Fibroblast of gingiva (primary cell): ENCODE data around the gene DEGS2.
"Not testable (repeated sequence)": the region's sequence is repeated elsewhere in the genome, so short reads cannot be mapped to it uniquely, and the experiment has no call there.

Experiments used
- DNase-seq: peaks from one replicate; pipeline ENCODE4 v3.0.0-alpha.2; 2011; ENCODE audit warnings: low read depth

Gene DEGS2

GRCh38 chr14:100178691-100179090 is 19.2 kb upstream of the DEGS2 start:
- no peak for DNase-seq

GRCh38 chr14:100176811-100177327 is 17.4 kb upstream of the DEGS2 start:
- no peak for DNase-seq

GRCh38 chr14:100173353-100173752 is 13.9 kb upstream of the DEGS2 start:
- DNase-seq: no peak

- no peak for DNase-seq
Observed at GRCh38 chr14:100172811-100173210, 13.4 kb upstream of the DEGS2 start.

GRCh38 chr14:100170880-100171279 is 11.4 kb upstream of the DEGS2 start:
- no peak for DNase-seq

- no peak for DNase-seq
Observed at GRCh38 chr14:100168506-100168905, 9.1 kb upstream of the DEGS2 start.

GRCh38 chr14:100165831-100166440 is 6.5 kb upstream of the DEGS2 start:
- no peak for DNase-seq

GRCh38 chr14:100165376-100165775 is 5.9 kb upstream of the DEGS2 start:
- DNase-seq: no peak

- DNase-seq: no peak
Observed at GRCh38 chr14:100160534-100160916, 1.1 kb upstream of the DEGS2 start.

- DNase-seq: no peak
Observed at GRCh38 chr14:100159865-100160533, 554 bp upstream of the DEGS2 start.

GRCh38 chr14:100158566-100159093 is 815 bp downstream of the DEGS2 start:
- no peak for DNase-seq

GRCh38 chr14:100157548-100158232 is 1.8 kb downstream of the DEGS2 start:
- DNase-seq: not testable (repeated sequence)

- DNase-seq: no peak
Observed at GRCh38 chr14:100156776-100157175, 2.7 kb downstream of the DEGS2 start.

- peak; percentile 42 for DNase-seq
Observed at GRCh38 chr14:100155756-100156616, 3.5 kb downstream of the DEGS2 start.

- DNase-seq: peak; percentile 14
Observed at GRCh38 chr14:100155049-100155621, 4.3 kb downstream of the DEGS2 start.

- DNase-seq: no peak
Observed at GRCh38 chr14:100153560-100153959, 5.9 kb downstream of the DEGS2 start.

- no peak for DNase-seq
Observed at GRCh38 chr14:100152091-100152490, 7.4 kb downstream of the DEGS2 start.

GRCh38 chr14:100150932-100151587 is 8.4 kb downstream of the DEGS2 start:
- DNase-seq: no peak

GRCh38 chr14:100149851-100150611 is 9.4 kb downstream of the DEGS2 start:
- no peak for DNase-seq
